Sciatic nerve (tissue), 2 donors: ENCODE measurements around the gene TEAD4. TPM values are rescaled to one million over a fixed set of nuclear protein-coding genes. Genes with fewer than 3 reads are reported as not detected.

Experiments used
- ATAC-seq: fragments of 200-7000 bp; cut with Tn5 transposase; one replicate; pipeline ENCODE4 v1.9.1; 2020; ENCODE audit warnings: mild to moderate bottlenecking, moderate library complexity
- DNase-seq: peaks from one replicate; pipeline ENCODE4 v3.0.0-alpha.2; 2020; ENCODE audit warnings: low spot score
- intact Hi-C: fragments of 100-400 bp; cut with DNase I; formaldehyde crosslinking; loops from one replicate; pipeline ENCODE4 v1.14.2; 2022
- total RNA-seq: library from RNA; stranded (reverse); fragmentation: NEBNext Ultra II Directional; extraction: Animal tissue kit (Norgen Biotek cat#: 25700); gene quantifications from one replicate; pipeline ENCODE4 v1.2.1, GENCODE V29; 2021
- donor health status: DM: no; HTN: no; CAD: no.
- donor health status: DM: no; HTN: no; CAD: no.

The TEAD4 gene
- total RNA-seq, 1 donor from 2014 or later, result 30.1 TPM

GRCh38 chr12:3085341-3086139 lies 126.3 kb downstream of the TEAD4 start:
- ATAC-seq, result no peak
- intact Hi-C loops, result no loop called here
- DNase-seq, result no peak

GRCh38 chr12:3086211-3086610 lies 127.0 kb downstream of the TEAD4 start:
- intact Hi-C loops, result no loop called here
- DNase-seq, result no peak
- no peak for ATAC-seq

GRCh38 chr12:3086729-3087323 lies 127.6 kb downstream of the TEAD4 start:
- intact Hi-C loops, result no loop called here
- peak; percentile 19 for ATAC-seq
- no peak for DNase-seq

- intact Hi-C loops, result no loop called here
- DNase-seq (no peak), ATAC-seq (no peak)
Observed at GRCh38 chr12:3087758-3088650, 128.8 kb downstream of the TEAD4 start.

- intact Hi-C loops, result no loop called here
- DNase-seq (no peak), ATAC-seq (no peak)
Observed at GRCh38 chr12:3089588-3089987, 130.4 kb downstream of the TEAD4 start.

Other genes starting within 250 kb of the TEAD4 start
- 63.9 TPM for gene FKBP4, start 164.4 kb upstream of the TEAD4 start, total RNA-seq
- 47.8 TPM for gene ITFG2, start 146.7 kb upstream of the TEAD4 start, total RNA-seq
- gene NRIP2, start 124.4 kb upstream of the TEAD4 start, total RNA-seq, result 73.4 TPM
- gene TEX52, start 102.4 kb upstream of the TEAD4 start, total RNA-seq, result not detected
- 0.18 TPM for gene FOXM1, start 82.2 kb upstream of the TEAD4 start, total RNA-seq
- gene RHNO1, start 82.2 kb upstream of the TEAD4 start, total RNA-seq, result 14.9 TPM
- gene TULP3, start 68.5 kb upstream of the TEAD4 start, total RNA-seq, result 38.8 TPM
- gene TSPAN9, start 118.0 kb downstream of the TEAD4 start, total RNA-seq, result 37.5 TPM